IMR-90 (cell line): Measurements from ENCODE around the gene CCDC59. TPM values are rescaled to one million over a fixed set of nuclear protein-coding genes. Genes with fewer than 3 reads are reported as not detected.

Source experiments
- ATAC-seq: fragments of 200-7000 bp; cut with Tn5 transposase; 2 replicates; pipeline ENCODE4 v1.9.1; 2020; ENCODE audit warnings: low read depth, mild to moderate bottlenecking, moderate library complexity
- BruUV-seq: library from RNA; stranded (reverse); fragments of 400-500 nt; replicated peaks from 2 replicates; lab custom pipeline; 2021; lab: Mats Ljungman, UMichigan
- CTCF ChIA-PET: fragments of 300-600 bp; formaldehyde crosslinking; extraction: SDS; loops from one replicate; lab custom pipeline; 2021; ENCODE audit warnings: antibody characterized with exemption; lab: Yijun Ruan, JAX
- POLR2A ChIA-PET: fragments of 300-600 bp; sonication (Branson Sonifier 250); formaldehyde crosslinking; loops from one replicate; lab custom pipeline; 2022; ENCODE audit warnings: antibody characterized with exemption; ENCODE audit not compliant: unreplicated experiment; lab: Charles Lee
- DNase-seq: peaks from one replicate; pipeline ENCODE4 v3.0.0; 2013
- H2AFZ ChIP-seq: replicated peaks from 2 replicates; pipeline ENCODE3; 2013; ENCODE audit warnings: low read length, mild to moderate bottlenecking; ENCODE audit not compliant: poor library complexity
- H2AK5ac ChIP-seq: 2 replicates; pipeline ENCODE4 v1.6.1; 2013; ENCODE audit warnings: low read depth, low read length, inconsistent platforms
- H2AK9ac ChIP-seq: replicated peaks from 2 replicates; pipeline ENCODE3; 2013; ENCODE audit warnings: mild to moderate bottlenecking, low read depth, low read length, moderate library complexity; ENCODE audit not compliant: poor library complexity
- H2BK120ac ChIP-seq: 2 replicates; pipeline ENCODE4 v1.6.1; 2013; ENCODE audit warnings: low read depth, low read length, inconsistent platforms
- H2BK15ac ChIP-seq: 3 replicates; pipeline ENCODE4 v1.6.1; 2013; ENCODE audit warnings: low read depth, low read length, inconsistent platforms
- H2BK20ac ChIP-seq: 2 replicates; pipeline ENCODE4 v1.6.1; 2013; ENCODE audit warnings: low read depth, mild to moderate bottlenecking, inconsistent platforms, low read length, moderate library complexity
- H2BK5ac ChIP-seq: 2 replicates; pipeline ENCODE4 v1.6.1; 2013; ENCODE audit warnings: mild to moderate bottlenecking, low read depth, low read length, inconsistent platforms; ENCODE audit not compliant: poor library complexity, severe bottlenecking
- H3K14ac ChIP-seq: replicated peaks from 2 replicates; pipeline ENCODE4 v1.6.1; 2013; ENCODE audit warnings: low read depth, low read length, inconsistent platforms
- H3K18ac ChIP-seq: 2 replicates; pipeline ENCODE4 v1.6.1; 2013; ENCODE audit warnings: low read depth, low read length, control low read depth
- H3K23ac ChIP-seq: 2 replicates; pipeline ENCODE4 v1.6.1; 2013; ENCODE audit warnings: low read depth, low read length, inconsistent platforms
- H3K27ac ChIP-seq: 2 replicates; pipeline ENCODE4 v1.5.1; 2013; ENCODE audit warnings: mild to moderate bottlenecking, control low read depth, low read length; ENCODE audit not compliant: insufficient read depth
- H3K27me3 ChIP-seq: 2 replicates; pipeline ENCODE4 v1.6.1; 2013; ENCODE audit warnings: low read length; ENCODE audit not compliant: control insufficient read depth, insufficient read depth
- H3K36me3 ChIP-seq: 2 replicates; pipeline ENCODE4 v1.6.1; 2013; ENCODE audit warnings: low read length, mixed read lengths; ENCODE audit not compliant: control insufficient read depth, insufficient read depth
- H3K4ac ChIP-seq: 2 replicates; pipeline ENCODE4 v1.6.1; 2013; ENCODE audit warnings: low read depth, low read length, inconsistent platforms
- H3K4me1 ChIP-seq: 2 replicates; pipeline ENCODE4 v1.6.1; 2013; ENCODE audit warnings: low read length, mixed read lengths; ENCODE audit not compliant: control insufficient read depth, insufficient read depth
- H3K4me2 ChIP-seq: 2 replicates; pipeline ENCODE4 v1.6.1; 2013; ENCODE audit warnings: low read depth, mild to moderate bottlenecking, control low read depth, low read length, moderate library complexity
- H3K4me3 ChIP-seq: 2 replicates; pipeline ENCODE4 v1.5.1; 2013; ENCODE audit warnings: low read depth, mild to moderate bottlenecking, control low read depth, low read length, moderate library complexity; ENCODE audit not compliant: insufficient read depth
- H3K56ac ChIP-seq: 2 replicates; pipeline ENCODE4 v1.6.1; 2013; ENCODE audit warnings: low read length, inconsistent platforms; ENCODE audit not compliant: insufficient read depth; ENCODE audit errors: extremely low read depth
- H3K79me1 ChIP-seq, 2 experiments: 2 replicates each; pipeline ENCODE4 v1.6.1; 2013; ENCODE audit warnings: low read length in 2 of 2, inconsistent platforms in 1 of 2, low read depth in 1 of 2
- H3K9ac ChIP-seq: 2 replicates; pipeline ENCODE4 v1.6.1; 2013; ENCODE audit warnings: low read depth, low read length, control low read depth
- H3K9me1 ChIP-seq: 2 replicates; pipeline ENCODE4 v1.6.1; 2013; ENCODE audit warnings: low read length, inconsistent platforms; ENCODE audit not compliant: insufficient read depth
- H3K9me3 ChIP-seq: 2 replicates; pipeline ENCODE4 v1.6.1; 2013; ENCODE audit warnings: low read length; ENCODE audit not compliant: control insufficient read depth, insufficient read depth
- H4K20me1 ChIP-seq: 2 replicates; pipeline ENCODE4 v1.6.1; 2013; ENCODE audit warnings: low read length, inconsistent platforms; ENCODE audit not compliant: insufficient read depth
- H4K5ac ChIP-seq: 2 replicates; pipeline ENCODE4 v1.6.1; 2013; ENCODE audit warnings: mild to moderate bottlenecking, low read depth, low read length, control low read depth
- H4K8ac ChIP-seq, 2 experiments: 2 replicates each; pipeline ENCODE4 v1.6.1; 2013; ENCODE audit warnings: low read depth in 2 of 2, low read length in 2 of 2, control low read depth in 1 of 2, inconsistent platforms in 1 of 2
- H4K91ac ChIP-seq: 2 replicates; pipeline ENCODE4 v1.6.1; 2013; ENCODE audit warnings: low read depth, low read length, inconsistent platforms; ENCODE audit not compliant: insufficient read depth
- BHLHE40 ChIP-seq: fragments of 150-350 bp; IDR thresholded peaks from 2 replicates; pipeline ENCODE4 v1.6.1; 2016; ENCODE audit warnings: mild to moderate bottlenecking, low read depth, low read length
- CEBPB ChIP-seq: IDR thresholded peaks from 2 replicates; pipeline ENCODE4 v1.6.1; 2012; ENCODE audit warnings: low read depth, low read length, improper control_type of control experiment
- CHD1 ChIP-seq: IDR thresholded peaks from 2 replicates; pipeline ENCODE4 v1.6.1; 2012; ENCODE audit warnings: low read depth, low read length, improper control_type of control experiment
- CTCF ChIP-seq: conservative IDR thresholded peaks from 2 replicates; pipeline ENCODE4 v1.5.1; 2012; ENCODE audit warnings: mild to moderate bottlenecking, low read depth, low read length, improper control_type of control experiment
- ELK1 ChIP-seq: fragments of 150-350 bp; IDR thresholded peaks from 2 replicates; pipeline ENCODE4 v1.6.1; 2016; ENCODE audit warnings: low read depth, mild to moderate bottlenecking, low read length, moderate library complexity, borderline replicate concordance
- MXI1 ChIP-seq: IDR thresholded peaks from 2 replicates; pipeline ENCODE4 v1.6.1; 2012; ENCODE audit warnings: low read depth, mild to moderate bottlenecking, low read length, moderate library complexity, borderline replicate concordance
- POLR2A ChIP-seq: IDR thresholded peaks from 2 replicates; pipeline ENCODE4 v1.6.1; 2012; ENCODE audit warnings: mild to moderate bottlenecking, low read depth, low read length
- RAD21 ChIP-seq: IDR thresholded peaks from 2 replicates; pipeline ENCODE4 v1.6.1; 2012; ENCODE audit warnings: low read length, improper control_type of control experiment
- RCOR1 ChIP-seq: IDR thresholded peaks from 2 replicates; pipeline ENCODE4 v1.6.1; 2012; ENCODE audit warnings: mild to moderate bottlenecking, low read length, improper control_type of control experiment; ENCODE audit not compliant: insufficient replicate concordance
- RFX5 ChIP-seq: IDR thresholded peaks from 2 replicates; pipeline ENCODE4 v1.8.0; 2012; ENCODE audit warnings: low read depth, mild to moderate bottlenecking, low read length, moderate library complexity
- SMC3 ChIP-seq: fragments of 150-350 bp; IDR thresholded peaks from 2 replicates; pipeline ENCODE4 v1.6.1; 2016; ENCODE audit warnings: low read depth, mild to moderate bottlenecking, antibody characterized with exemption, low read length, moderate library complexity
- USF2 ChIP-seq: fragments of 150-350 bp; IDR thresholded peaks from 2 replicates; pipeline ENCODE4 v1.6.1; 2017; ENCODE audit warnings: mild to moderate bottlenecking, antibody characterized with exemption, low read length, low read depth
- WGBS, 2 experiments: methylation state at CpG; one replicate each; pipeline versions ENCODE4 v1.1.5 to v1.1.7; 2013; ENCODE audit warnings: missing lambda C conversion rate in 2 of 2; ENCODE audit not compliant: insufficient read length in 1 of 2; ENCODE audit errors: extremely low coverage in 2 of 2; 5-methylcytosine and 5-hydroxymethylcytosine counted together
- dilution Hi-C: fragments of 300-500 bp; cut with HindIII; formaldehyde crosslinking; loops from one replicate; pipeline ENCODE4 v1.14.3; 2018; ENCODE audit warnings: low sequenced_read_pairs; ENCODE audit not compliant: unreplicated experiment
- in situ Hi-C: fragments of 300-500 bp; cut with MboI; formaldehyde crosslinking; loops from 3 replicates; pipeline ENCODE4 v1.14.3; 2019; ENCODE audit warnings: low sequenced_read_pairs, inconsistent platforms, mixed read lengths
- intact Hi-C: fragments of 100-400 bp; cut with micrococcal nuclease; formaldehyde crosslinking; loops from 2 replicates; pipeline ENCODE4 v1.10.0; 2022
- polyA plus RNA-seq, 3 experiments: library from polyadenylated mRNA; depleted of rRNA; stranded (reverse); fragments of >200 nt; gene quantifications; 2 replicates each; pipeline ENCODE4 v1.2.3, GENCODE V29; 2012; ENCODE audit warnings: low replicate concordance in 1 of 3
- total RNA-seq: library from RNA; depleted of rRNA; stranded (reverse); fragments of >200 nt; gene quantifications from 2 replicates; pipeline ENCODE4 v1.2.3, GENCODE V29; 2012

CCDC59 gene
- total and polyA plus RNA-seq, 2 of the 4 experiments (the other 2 are of a cell fraction) = 8.4 to 14.8 TPM

- Histone ChIP-seq H3K9me3 (no peaks in the 10 kb centered on the region), H3K18ac (no peak overlapping the region), H3K27me3 (no peaks in the 10 kb centered on the region), H3K36me3 (no peaks in the 10 kb centered on the region), H3K9me1 (no peaks in the 10 kb centered on the region), H2BK20ac (no peak overlapping the region), H3K23ac (no peak overlapping the region), H3K4me3 (no peak overlapping the region), H3K4ac (no peak overlapping the region), H2BK5ac (no peak overlapping the region), H2AK5ac (no peak overlapping the region), H4K20me1 (no peaks in the 10 kb centered on the region), H3K14ac (no peak overlapping the region), H2AK9ac (no peak overlapping the region), H3K9ac (no peak overlapping the region), H2AFZ (no peak overlapping the region), H3K4me1 (no peaks in the 10 kb centered on the region), H2BK120ac (no peak overlapping the region), H2BK15ac (no peak overlapping the region), H4K8ac (no peak overlapping the region), H3K27ac (no peak overlapping the region; the same call in 1 of the 2 replicates), H4K91ac (no peak overlapping the region), H3K56ac (no peak overlapping the region), H3K79me1 (peaks cover 5% of the 10 kb centered on the region in 2 experiments; a peak in 3 of 4 replicates), H4K5ac (no peak overlapping the region), H3K4me2 (peak overlapping the region; percentile 60)
- WGBS, 2 experiments = no CpG with 5 or more reads among the region's 1 CpG
- BruUV-seq = no TSS peak
- ChIA-PET CTCF (interaction anchor here (0.8 kb wide), 1 partner anchor 15 kb away, joined by 3 read pairs; no protein-coding TSS in a partner anchor), POLR2A (interaction anchor here (0.6 kb wide), 1 partner anchor 312 kb away, joined by 3 read pairs; no protein-coding TSS in a partner anchor)
- DNase-seq (peak; percentile 47), ATAC-seq (peak; percentile 70)
- intact Hi-C loops (no loop called here), dilution Hi-C loops (no loop called here), in situ Hi-C loops (no loop called here)
- TF ChIP-seq RFX5 = no peak
- TF ChIP-seq CEBPB = no peak
- no peak for TF ChIP-seq POLR2A
- no peak for TF ChIP-seq RCOR1
- no peak for TF ChIP-seq BHLHE40
- TF ChIP-seq MXI1 = no peak
- no peak for TF ChIP-seq USF2
- no peak for TF ChIP-seq ELK1
- TF ChIP-seq RAD21 = no peak
- no peak for TF ChIP-seq CTCF
- TF ChIP-seq SMC3 = no peak
- TF ChIP-seq CHD1 = no peak
These were observed 8.0 kb upstream of the CCDC59 start for GRCh38 chr12:82366197-82366596.
